HCT116 (cell line): ENCODE measurements around the gene TIAM1. TPM values are rescaled to one million over a fixed set of nuclear protein-coding genes. Genes with fewer than 3 reads are reported as not detected.

Source experiments
- ATAC-seq: fragments of 200-7000 bp; cut with Tn5 transposase; 2 replicates; pipeline ENCODE4 v1.9.1; 2020; ENCODE audit warnings: mild to moderate bottlenecking, moderate library complexity
- BruUV-seq: library from RNA; stranded (reverse); fragments of 400-500 nt; replicated peaks from 2 replicates; lab custom pipeline; 2021; lab: Mats Ljungman, UMichigan
- CTCF ChIA-PET: fragments of 300-600 bp; sonication (Branson Sonifier 250); formaldehyde crosslinking; loops from one replicate; lab custom pipeline; 2021; ENCODE audit warnings: antibody characterized with exemption; lab: Charles Lee
- POLR2A ChIA-PET: fragments of 300-600, 350-600 bp; sonication (Branson Sonifier 250); formaldehyde crosslinking; loops from one replicate; lab custom pipeline; 2021; ENCODE audit warnings: antibody characterized with exemption; lab: Charles Lee
- RAD21 ChIA-PET, 2 experiments: fragments of 300-600 bp; sonication (Branson Sonifier 250); formaldehyde crosslinking; loops; one replicate each; lab custom pipeline; 2023; ENCODE audit warnings: low total read pairs in 2 of 2; ENCODE audit not compliant: uncharacterized antibody in 2 of 2, unreplicated experiment in 2 of 2, low non-redundant PET in 1 of 2; lab: Charles Lee
- DNase-seq: peaks from one replicate; pipeline ENCODE4 v3.0.0-alpha.2; 2010; ENCODE audit warnings: low read depth, low spot score
- H2AFZ ChIP-seq: fragments of 200-600 bp; shearing (Covaris generic), sonication (generic); 2 replicates; pipeline ENCODE4 v1.6.1; 2017; ENCODE audit warnings: low read depth, mixed run types, mixed read lengths, antibody characterized with exemption, low read length; ENCODE audit not compliant: poor library complexity, severe bottlenecking
- H3K27ac ChIP-seq: 2 replicates; pipeline ENCODE4 v1.5.1; 2012; ENCODE audit warnings: low read depth, low read length
- H3K27me3 ChIP-seq: fragments of 200-600 bp; sonication (generic); 2 replicates; pipeline ENCODE4 v1.6.1; 2016; ENCODE audit warnings: mixed run types, low read length, mixed read lengths; ENCODE audit not compliant: insufficient read depth
- H3K36me3 ChIP-seq, 2 experiments: fragments of 200-500 bp in 1 of 2; fragments of 200-600 bp in 1 of 2; sonication (Bioruptor generic) in 1 of 2; sonication (generic) in 1 of 2; 2 replicates each; pipeline versions ENCODE4 v1.5.1 to v1.6.1; 2014 to 2016; ENCODE audit warnings: low read length in 2 of 2, inconsistent platforms in 1 of 2, mixed read lengths in 1 of 2, mixed run types in 1 of 2; ENCODE audit not compliant: insufficient read depth in 2 of 2, control insufficient read depth in 1 of 2
- H3K4me1 ChIP-seq, 2 experiments: fragments of 200-600 bp in 1 of 2; sonication (generic) in 1 of 2; 2 replicates each; pipeline versions ENCODE4 v1.5.1 to v1.6.1; 2012 to 2017; ENCODE audit warnings: low read length in 2 of 2, inconsistent platforms in 1 of 2, mild to moderate bottlenecking in 1 of 2, mixed read lengths in 1 of 2, mixed run types in 1 of 2, moderate library complexity in 1 of 2; ENCODE audit not compliant: insufficient read depth in 2 of 2, control insufficient read depth in 1 of 2
- H3K4me2 ChIP-seq: fragments of 200-600 bp; sonication (generic); 2 replicates; pipeline ENCODE4 v1.6.1; 2017; ENCODE audit warnings: mixed run types, low read length, mixed read lengths
- H3K4me3 ChIP-seq, 2 experiments: fragments of 200-600 bp in 1 of 2; sonication (generic) in 1 of 2; replicated peaks in 1 of 2; 2 replicates each; pipeline ENCODE4 v1.5.1; 2011 to 2016; ENCODE audit warnings: low read length in 2 of 2, control low read depth in 1 of 2, low read depth in 1 of 2, mild to moderate bottlenecking in 1 of 2, mixed read lengths in 1 of 2, mixed run types in 1 of 2
- H3K79me2 ChIP-seq: fragments of 200-600 bp; sonication (generic); 2 replicates; pipeline ENCODE4 v1.6.1; 2017; ENCODE audit warnings: mild to moderate bottlenecking, mixed run types, low read length, moderate library complexity, mixed read lengths; ENCODE audit not compliant: insufficient read depth
- H3K9ac ChIP-seq: fragments of 200-600 bp; sonication (generic); 2 replicates; pipeline ENCODE4 v1.6.1; 2016; ENCODE audit warnings: low read length, mixed read lengths
- H3K9me2 ChIP-seq: fragments of 200-600 bp; sonication (generic), shearing (Covaris generic); 2 replicates; pipeline ENCODE4 v1.6.1; 2017; ENCODE audit warnings: mixed run types, mild to moderate bottlenecking, moderate library complexity; ENCODE audit not compliant: insufficient read depth
- H3K9me3 ChIP-seq, 2 experiments: fragments of 200-500 bp in 1 of 2; fragments of 200-600 bp in 1 of 2; sonication (Bioruptor generic) in 1 of 2; sonication (generic) in 1 of 2; 2 replicates each; pipeline ENCODE4 v1.6.1; 2014 to 2017; ENCODE audit warnings: low read length in 2 of 2, mixed read lengths in 2 of 2, inconsistent platforms in 1 of 2, low read depth in 1 of 2, mild to moderate bottlenecking in 1 of 2, mixed run types in 1 of 2, moderate library complexity in 1 of 2; ENCODE audit not compliant: control insufficient read depth in 1 of 2, insufficient read depth in 1 of 2
- H4K20me1 ChIP-seq: fragments of 200-600 bp; sonication (generic), shearing (Covaris generic); 2 replicates; pipeline ENCODE4 v1.6.1; 2017; ENCODE audit warnings: mixed run types, mild to moderate bottlenecking, moderate library complexity; ENCODE audit not compliant: insufficient read depth
- ATF3 ChIP-seq: IDR thresholded peaks from 2 replicates; pipeline ENCODE4 v1.6.1; 2012
- CBX3 ChIP-seq: IDR thresholded peaks from 2 replicates; pipeline ENCODE4 v1.6.1; 2012; ENCODE audit warnings: low read depth
- CTCF ChIP-seq, 3 experiments: fragments of 200-600 bp in 1 of 3; sonication (generic) in 1 of 3; IDR thresholded peaks in 2 of 3; conservative IDR thresholded peaks in 1 of 3; 2 replicates each; pipeline ENCODE4 v1.5.1; 2012 to 2017; ENCODE audit warnings: low read depth in 2 of 3, low read length in 2 of 3, antibody characterized with exemption in 1 of 3, borderline replicate concordance in 1 of 3, control low read depth in 1 of 3, mild to moderate bottlenecking in 1 of 3, mixed read lengths in 1 of 3, mixed run types in 1 of 3, moderate library complexity in 1 of 3; ENCODE audit not compliant: insufficient read depth in 1 of 3
- MAX ChIP-seq: IDR thresholded peaks from 2 replicates; pipeline ENCODE4 v1.6.1; 2012
- POLR2A ChIP-seq: IDR thresholded peaks from 2 replicates; pipeline ENCODE4 v1.7.0; 2011; ENCODE audit warnings: borderline replicate concordance; ENCODE audit not compliant: insufficient read depth, insufficient read length; ENCODE audit errors: extremely low read depth
- SP1 ChIP-seq: IDR thresholded peaks from 2 replicates; pipeline ENCODE4 v1.6.1; 2012; ENCODE audit warnings: low read depth
- YY1 ChIP-seq: IDR thresholded peaks from 2 replicates; pipeline ENCODE4 v1.6.1; 2011; ENCODE audit warnings: low read length, low read depth, moderate library complexity, mild to moderate bottlenecking; ENCODE audit not compliant: insufficient replicate concordance; ENCODE audit errors: extremely low read depth
- ZBTB33 ChIP-seq: IDR thresholded peaks from 2 replicates; pipeline ENCODE4 v1.6.1; 2011; ENCODE audit warnings: mild to moderate bottlenecking, low read length, moderate library complexity; ENCODE audit not compliant: insufficient replicate concordance; ENCODE audit errors: extremely low read depth
- ZFX ChIP-seq: fragments of 450-650 bp; IDR thresholded peaks from 2 replicates; pipeline ENCODE4 v1.6.1; 2017
- intact Hi-C: fragments of 100-400 bp; cut with micrococcal nuclease; formaldehyde crosslinking; loops from 2 replicates; pipeline ENCODE4 v1.10.0; 2022
- total RNA-seq: library from RNA; stranded (reverse); gene quantifications from one replicate; pipeline ENCODE4 v1.2.1, GENCODE V29; 2021; ENCODE audit not compliant: unreplicated experiment

TIAM1 gene
- total RNA-seq, 1 experiment from 2014 or later: 47.8 TPM

- TF ChIP-seq ZFX (no peak), YY1 (no peak), SP1 (no peak)
- TF ChIP-seq, all 23 proteins: peak for 0
Observed at GRCh38 chr21:31255036-31255435, 89.0 kb downstream of the TIAM1 start (continued).

GRCh38 chr21:31254131-31254530 lies 89.9 kb downstream of the TIAM1 start:
- POLR2A ChIA-PET: no interaction called here

More at GRCh38 chr21:31254131-31254530, 89.9 kb downstream of the TIAM1 start:
- no peak overlapping the region for H3K4me2 ChIP-seq
- H3K27me3 ChIP-seq: no peaks in the 10 kb centered on the region
- DNase-seq: no peak
- H3K4me3 ChIP-seq: no peak overlapping the region
- no peaks in the 10 kb centered on the region; a peak in 1 of 4 replicates for H3K4me1 ChIP-seq
- H3K9me3 ChIP-seq: no peaks in the 10 kb centered on the region
- no peak for TF ChIP-seq MAX
- no peak for TF ChIP-seq ATF3
- no peak for TF ChIP-seq ZBTB33
- TF ChIP-seq CTCF (IDR thresholded peaks at IDR 0.05 in 2 of 3, conservative IDR thresholded peaks at IDR 0.05 in 1 of 3; ENCODE audit: borderline replicate concordance in 1 of 3, insufficient read depth in 1 of 3, low read depth in 2 of 3, low read length in 2 of 3): no peak
- TF ChIP-seq ZFX: no peak
- TF ChIP-seq POLR2A: no peak
- no peak for TF ChIP-seq CBX3
- no peak overlapping the region for H3K27ac ChIP-seq
- peaks cover 4% of the 10 kb centered on the region; the same call in 1 of the 2 replicates for H3K79me2 ChIP-seq
- H3K9ac ChIP-seq: no peak overlapping the region
- no peak for ATAC-seq
- no TSS peak for BruUV-seq
- intact Hi-C loops: no loop called here
- H3K9me2 ChIP-seq: no peaks in the 10 kb centered on the region
- CTCF ChIA-PET: no interaction called here
- RAD21 ChIA-PET: no interaction called here
- H4K20me1 ChIP-seq: no peaks in the 10 kb centered on the region
- no peak overlapping the region for H2AFZ ChIP-seq
- no peaks in the 10 kb centered on the region for H3K36me3 ChIP-seq
